ENCODE data around the gene UBE2E3.

Gene UBE2E3

DNA sequence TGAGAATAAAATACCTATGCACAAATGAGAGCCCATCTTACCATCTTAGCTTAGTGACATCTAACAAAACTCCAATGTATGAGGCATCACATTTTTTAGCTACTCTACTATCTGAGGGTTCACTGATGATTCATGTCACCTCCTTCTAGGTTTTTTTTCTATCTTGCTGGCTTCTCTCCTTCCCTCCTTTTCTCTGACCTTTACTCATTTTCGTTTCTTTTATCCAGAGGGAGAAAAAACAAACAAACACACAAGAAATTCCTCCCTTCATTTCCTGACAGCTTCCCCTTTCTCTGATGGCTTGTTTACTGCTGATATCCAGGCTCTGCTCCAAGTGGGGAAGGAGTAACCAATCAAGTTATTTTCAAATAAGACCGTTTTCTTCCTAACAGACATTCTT lies 115.1 kb downstream of the UBE2E3 start:
- H3K4me3 ChIP-seq (ENCODE audit: low read length, poor library complexity, severe bottlenecking) = no peak overlapping the region
- H3K36me3 ChIP-seq (ENCODE audit: insufficient read depth, low read length) = no peaks in the 10 kb centered on the region
- no peaks in the 10 kb centered on the region for H3K79me2 ChIP-seq (ENCODE audit: insufficient read depth, low read length)
- no peaks in the 10 kb centered on the region for H3K4me1 ChIP-seq (ENCODE audit: insufficient read depth, low read length, poor library complexity, severe bottlenecking)
- H4K20me1 ChIP-seq (ENCODE audit: insufficient read depth, low read length, poor library complexity, severe bottlenecking) = no peaks in the 10 kb centered on the region
- no peak for TF ChIP-seq EZH2phosphoT487 (IDR thresholded peaks at IDR 0.05; ENCODE audit: borderline replicate concordance)
- TF ChIP-seq, protein P1, sequence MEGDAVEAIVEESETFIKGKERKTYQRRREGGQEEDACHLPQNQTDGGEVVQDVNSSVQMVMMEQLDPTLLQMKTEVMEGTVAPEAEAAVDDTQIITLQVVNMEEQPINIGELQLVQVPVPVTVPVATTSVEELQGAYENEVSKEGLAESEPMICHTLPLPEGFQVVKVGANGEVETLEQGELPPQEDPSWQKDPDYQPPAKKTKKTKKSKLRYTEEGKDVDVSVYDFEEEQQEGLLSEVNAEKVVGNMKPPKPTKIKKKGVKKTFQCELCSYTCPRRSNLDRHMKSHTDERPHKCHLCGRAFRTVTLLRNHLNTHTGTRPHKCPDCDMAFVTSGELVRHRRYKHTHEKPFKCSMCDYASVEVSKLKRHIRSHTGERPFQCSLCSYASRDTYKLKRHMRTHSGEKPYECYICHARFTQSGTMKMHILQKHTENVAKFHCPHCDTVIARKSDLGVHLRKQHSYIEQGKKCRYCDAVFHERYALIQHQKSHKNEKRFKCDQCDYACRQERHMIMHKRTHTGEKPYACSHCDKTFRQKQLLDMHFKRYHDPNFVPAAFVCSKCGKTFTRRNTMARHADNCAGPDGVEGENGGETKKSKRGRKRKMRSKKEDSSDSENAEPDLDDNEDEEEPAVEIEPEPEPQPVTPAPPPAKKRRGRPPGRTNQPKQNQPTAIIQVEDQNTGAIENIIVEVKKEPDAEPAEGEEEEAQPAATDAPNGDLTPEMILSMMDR (conservative IDR thresholded peaks at IDR 0.05; ENCODE audit: low read length) = no peak
- no peak overlapping the region for H2AFZ ChIP-seq (ENCODE audit: low read length)
- no peaks in the 10 kb centered on the region for H3K9me2 ChIP-seq (replicated peaks; ENCODE audit: low read depth, low read length)
- H3F3A ChIP-seq (ENCODE audit: low read depth) = no peaks in the 10 kb centered on the region
- no peak overlapping the region for H3K9ac ChIP-seq (ENCODE audit: low read depth, low read length, poor library complexity, severe bottlenecking)
- no peaks in the 10 kb centered on the region for H3K27me3 ChIP-seq (ENCODE audit: insufficient read depth, low read length, poor library complexity, severe bottlenecking)
- H3K4me2 ChIP-seq (ENCODE audit: low read depth, low read length, poor library complexity, severe bottlenecking) = no peak overlapping the region
- H3K9me3 ChIP-seq (ENCODE audit: insufficient read depth, low read depth, low read length) = peaks cover 4% of the 10 kb centered on the region; the same call in 1 of the 2 replicates

DNA sequence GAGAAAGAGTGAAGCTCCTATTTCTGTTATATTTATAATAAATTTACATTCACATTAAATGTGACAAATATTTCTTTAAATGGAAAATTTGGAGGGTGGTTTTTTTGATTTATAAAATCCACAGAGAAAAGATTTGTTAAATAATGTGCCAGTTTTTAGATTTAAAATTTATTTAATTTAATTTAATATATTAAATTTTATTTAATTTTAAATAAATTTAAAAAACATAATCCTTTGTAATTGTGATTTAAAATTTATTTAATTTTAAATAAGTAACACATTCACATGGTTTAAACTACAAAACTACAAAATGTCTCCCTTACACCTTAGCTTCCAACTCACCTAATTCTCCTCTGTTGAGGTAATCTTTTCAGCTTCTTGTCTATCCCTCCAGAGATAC lies 123.3 kb downstream of the UBE2E3 start:
- Histone ChIP-seq H3K4me3 (ENCODE audit: low read length, poor library complexity, severe bottlenecking) (no peak overlapping the region), H3K79me2 (ENCODE audit: insufficient read depth, low read length) (no peaks in the 10 kb centered on the region; the same call in 1 of the 2 replicates), H3K4me2 (ENCODE audit: low read depth, low read length, poor library complexity, severe bottlenecking) (no peak overlapping the region), H4K20me1 (ENCODE audit: insufficient read depth, low read length, poor library complexity, severe bottlenecking) (no peaks in the 10 kb centered on the region), H3K9me2 (replicated peaks; ENCODE audit: low read depth, low read length) (no peaks in the 10 kb centered on the region), H3K4me1 (ENCODE audit: insufficient read depth, low read length, poor library complexity, severe bottlenecking) (peaks cover 34% of the 10 kb centered on the region), H2AFZ (ENCODE audit: low read length) (no peak overlapping the region), H3K27me3 (ENCODE audit: insufficient read depth, low read length, poor library complexity, severe bottlenecking) (no peaks in the 10 kb centered on the region), H3K9ac (ENCODE audit: low read depth, low read length, poor library complexity, severe bottlenecking) (no peak overlapping the region), H3K36me3 (ENCODE audit: insufficient read depth, low read length) (no peaks in the 10 kb centered on the region), H3K9me3 (ENCODE audit: insufficient read depth, low read depth, low read length) (no peaks in the 10 kb centered on the region), H3F3A (ENCODE audit: low read depth) (no peaks in the 10 kb centered on the region)
- no peak for TF ChIP-seq EZH2phosphoT487 (IDR thresholded peaks at IDR 0.05; ENCODE audit: borderline replicate concordance)
- TF ChIP-seq, protein P1 (conservative IDR thresholded peaks at IDR 0.05; ENCODE audit: low read length) = no peak

DNA sequence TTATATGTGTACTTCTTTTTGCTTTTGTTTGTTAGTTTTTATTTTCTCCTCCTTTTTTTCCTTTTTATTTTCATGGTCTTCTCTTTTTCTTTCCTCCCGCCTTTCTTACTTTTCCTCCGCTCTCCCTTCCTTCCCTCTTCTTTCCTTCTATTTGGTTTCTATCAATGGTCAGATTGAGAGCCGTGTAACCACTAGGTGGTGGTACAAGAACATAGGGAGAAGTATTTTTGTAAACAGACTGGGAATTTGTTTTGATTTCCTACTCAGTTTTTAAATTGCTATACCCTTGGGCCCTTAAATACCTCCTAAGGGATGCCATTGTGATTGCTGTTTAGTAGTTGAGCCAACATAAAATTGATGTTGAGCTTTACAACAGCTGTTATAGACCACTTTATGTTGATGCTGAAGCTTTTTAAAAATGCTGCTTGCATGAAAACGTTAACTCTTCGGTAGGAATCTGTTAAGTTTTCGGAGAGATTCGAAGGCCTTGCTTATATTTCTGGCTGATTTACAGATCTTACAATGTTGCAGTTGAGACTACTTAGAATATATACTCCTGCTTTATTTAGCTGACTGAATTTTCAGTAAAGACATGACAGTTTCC lies 124.2 kb downstream of the UBE2E3 start:
- TF ChIP-seq, protein P1 (conservative IDR thresholded peaks at IDR 0.05; ENCODE audit: low read length) = peak; percentile 98
- no peak for TF ChIP-seq EZH2phosphoT487 (IDR thresholded peaks at IDR 0.05; ENCODE audit: borderline replicate concordance)
- Histone ChIP-seq H3K9me2 (replicated peaks; ENCODE audit: low read depth, low read length) (no peaks in the 10 kb centered on the region), H3K4me2 (ENCODE audit: low read depth, low read length, poor library complexity, severe bottlenecking) (peak overlapping the region; percentile 27), H3K9ac (ENCODE audit: low read depth, low read length, poor library complexity, severe bottlenecking) (peak overlapping the region; percentile 49), H2AFZ (ENCODE audit: low read length) (no peak overlapping the region), H4K20me1 (ENCODE audit: insufficient read depth, low read length, poor library complexity, severe bottlenecking) (no peaks in the 10 kb centered on the region), H3K27me3 (ENCODE audit: insufficient read depth, low read length, poor library complexity, severe bottlenecking) (no peaks in the 10 kb centered on the region), H3K36me3 (ENCODE audit: insufficient read depth, low read length) (no peaks in the 10 kb centered on the region), H3K4me3 (ENCODE audit: low read length, poor library complexity, severe bottlenecking) (no peak overlapping the region), H3K9me3 (ENCODE audit: insufficient read depth, low read depth, low read length) (no peaks in the 10 kb centered on the region), H3F3A (ENCODE audit: low read depth) (no peaks in the 10 kb centered on the region), H3K4me1 (ENCODE audit: insufficient read depth, low read length, poor library complexity, severe bottlenecking) (peaks cover 36% of the 10 kb centered on the region), H3K79me2 (ENCODE audit: insufficient read depth, low read length) (no peaks in the 10 kb centered on the region; the same call in 1 of the 2 replicates)

All from Loucy (cell line).